GM18870 (cell line): Measurements from ENCODE around the gene ZNF431.
"Not testable (repeated sequence)": the region's sequence is repeated elsewhere in the genome, so short reads cannot be mapped to it uniquely, and the experiment has no call there.

Source experiments
- ATAC-seq: cut with Tn5 transposase; IDR thresholded peaks from one replicate; pipeline ENCODE4 v1.9.1; 2021; ENCODE audit warnings: moderate library complexity; ENCODE audit not compliant: unreplicated experiment

The ZNF431 gene

GRCh38 chr19:21143854-21144253, 2.0 kb downstream of the ZNF431 start:
- ATAC-seq = no peak

- ATAC-seq = no peak
Observed at GRCh38 chr19:21147540-21147939, 5.7 kb downstream of the ZNF431 start.

- ATAC-seq = no peak
Observed at GRCh38 chr19:21148681-21149080, 6.8 kb downstream of the ZNF431 start.

- ATAC-seq = no peak
Observed at GRCh38 chr19:21149877-21150276, 8.0 kb downstream of the ZNF431 start.

- no peak for ATAC-seq
Observed at GRCh38 chr19:21151460-21151859, 9.6 kb downstream of the ZNF431 start.

- ATAC-seq = no peak
Observed at GRCh38 chr19:21158523-21159135, 16.8 kb downstream of the ZNF431 start.

GRCh38 chr19:21164541-21164940, 22.7 kb downstream of the ZNF431 start:
- no peak for ATAC-seq

- no peak for ATAC-seq
Observed at GRCh38 chr19:21166436-21166835, 24.6 kb downstream of the ZNF431 start.

- ATAC-seq = no peak
Observed at GRCh38 chr19:21197590-21198295, 55.9 kb downstream of the ZNF431 start.

- no peak for ATAC-seq
Observed at GRCh38 chr19:21202865-21203494, 61.1 kb downstream of the ZNF431 start.

GRCh38 chr19:21210037-21210621, 68.3 kb downstream of the ZNF431 start:
- no peak for ATAC-seq

GRCh38 chr19:21221693-21222092, 79.9 kb downstream of the ZNF431 start:
- no peak for ATAC-seq

GRCh38 chr19:21229938-21230337, 88.1 kb downstream of the ZNF431 start:
- ATAC-seq = not testable (repeated sequence)

GRCh38 chr19:21233691-21234090, 91.9 kb downstream of the ZNF431 start:
- ATAC-seq = no peak

GRCh38 chr19:21236751-21237150, 94.9 kb downstream of the ZNF431 start:
- ATAC-seq = not testable (repeated sequence)

GRCh38 chr19:21238670-21239069, 96.8 kb downstream of the ZNF431 start:
- ATAC-seq = no peak
